Left lung (tissue), 10 donors: Measurements from ENCODE around the gene NR2F1-AS1. TPM values are rescaled to one million over a fixed set of nuclear protein-coding genes. Genes with fewer than 3 reads are reported as not detected.

ENCODE experiments used
- ATAC-seq: fragments of 200-7000 bp; cut with Tn5 transposase; one replicate; pipeline ENCODE4 v1.9.1; 2020; ENCODE audit warnings: moderate library complexity
- DNase-seq, 4 donors: peaks; one replicate each; pipeline ENCODE4 v3.0.0-alpha.2; 2013 to 2020
- H3K27ac ChIP-seq, 2 donors: fragments of 200-600 bp; sonication (generic) in 1 of 2; one replicate each; pipeline versions ENCODE4 v1.5.0 to v1.8.0; 2020 to 2021
- H3K27me3 ChIP-seq, 2 donors: fragments of 200-600 bp; sonication (generic) in 1 of 2; one replicate each; pipeline versions ENCODE4 v1.5.0 to v1.8.0; 2020 to 2021
- H3K36me3 ChIP-seq, 2 donors: fragments of 200-600 bp; sonication (generic) in 1 of 2; one replicate each; pipeline versions ENCODE4 v1.5.0 to v1.8.0; 2020 to 2021
- H3K4me1 ChIP-seq, 2 donors: fragments of 200-600 bp; one replicate each; pipeline ENCODE4 v1.8.0; 2021
- H3K4me3 ChIP-seq, 2 donors: fragments of 200-600 bp; sonication (generic) in 1 of 2; one replicate each; pipeline versions ENCODE4 v1.5.0 to v1.8.0; 2020 to 2021; ENCODE audit warnings: mild to moderate bottlenecking in 1 of 2
- H3K9me3 ChIP-seq, 2 donors: fragments of 200-600 bp; sonication (generic) in 1 of 2; one replicate each; pipeline versions ENCODE4 v1.5.0 to v1.8.0; 2020 to 2021
- CTCF ChIP-seq, 2 donors: fragments of 200-600 bp; sonication (generic) in 1 of 2; IDR thresholded peaks; one replicate each; pipeline versions ENCODE4 v1.5.0 to v1.8.0; 2021; ENCODE audit warnings: antibody characterized with exemption in 2 of 2
- intact Hi-C, 2 donors: fragments of 100-400 bp; cut with DNase I; formaldehyde crosslinking; loops; one replicate each; pipeline versions ENCODE4 v1.11.2 to v1.14.2; 2022
- polyA plus RNA-seq, 6 donors: library from polyadenylated mRNA; unstranded; fragments of 120-200 nt; gene quantifications; one replicate each; pipeline ENCODE4 v1.2.1, GENCODE V29; 2013; ENCODE audit not compliant: insufficient read length in 6 of 6
- total RNA-seq, 2 donors: library from RNA; stranded (reverse); fragmentation: NEBNext Ultra II Directional; extraction: Animal tissue kit (Norgen Biotek cat#: 25700); gene quantifications; one replicate each; pipeline ENCODE4 v1.2.1, GENCODE V29; 2021
- donor health status: DM: no; HTN: yes; CAD: no.
- donor health status: DM: no; HTN: no; CAD: no.

Gene NR2F1-AS1
- total and polyA plus RNA-seq, 8 donors, result 10.5 to 66.3 (median 48.3) TPM

GRCh38 chr5:93576994-93577853 is 3.8 kb downstream of the NR2F1-AS1 start:
- ATAC-seq (no peak), DNase-seq (no peak)
- Histone ChIP-seq H3K27ac (peak overlapping the region; percentile 77 to 92), H3K9me3 (no peaks in the 10 kb centered on the region), H3K4me3 (no peak overlapping the region), H3K27me3 (peaks cover 57 to 97% of the 10 kb centered on the region in 2 donors), H3K36me3 (no peaks in the 10 kb centered on the region), H3K4me1 (peaks cover 11 to 39% of the 10 kb centered on the region in 2 donors)
- no peak for TF ChIP-seq CTCF (IDR thresholded peaks at IDR 0.05)
- intact Hi-C loops, result no loop called here

- ATAC-seq (no peak), DNase-seq (no peak)
- Histone ChIP-seq H3K9me3 (no peaks in the 10 kb centered on the region), H3K27me3 (peaks cover 69 to 100% of the 10 kb centered on the region in 2 donors), H3K36me3 (no peaks in the 10 kb centered on the region), H3K4me3 (no peak overlapping the region), H3K27ac (no peak overlapping the region), H3K4me1 (peaks cover 11 to 43% of the 10 kb centered on the region in 2 donors)
- no peak for TF ChIP-seq CTCF (IDR thresholded peaks at IDR 0.05)
- intact Hi-C loops, result no loop called here
Observed at GRCh38 chr5:93575461-93576414, 5.3 kb downstream of the NR2F1-AS1 start.

- DNase-seq, result no peak
- intact Hi-C loops, result no loop called here
- Histone ChIP-seq H3K36me3 (no peaks in the 10 kb centered on the region), H3K9me3 (no peaks in the 10 kb centered on the region), H3K4me1 (peaks cover 7 to 41% of the 10 kb centered on the region in 2 donors), H3K4me3 (no peak overlapping the region), H3K27ac (peak overlapping the region in 1 of 2 donors; percentile 21), H3K27me3 (peaks cover 71 to 100% of the 10 kb centered on the region in 2 donors)
- no peak for ATAC-seq
- TF ChIP-seq CTCF (IDR thresholded peaks at IDR 0.05), result no peak
Observed at GRCh38 chr5:93574491-93575305, 6.3 kb downstream of the NR2F1-AS1 start.

- peaks cover 71 to 100% of the 10 kb centered on the region in 2 donors for H3K27me3 ChIP-seq
- DNase-seq (no peak), ATAC-seq (no peak)
- intact Hi-C loops, result no loop called here
- no peak overlapping the region for H3K4me3 ChIP-seq
- H3K36me3 ChIP-seq, result no peaks in the 10 kb centered on the region
- no peaks in the 10 kb centered on the region for H3K9me3 ChIP-seq
- peaks cover 0 to 31% of the 10 kb centered on the region in 2 donors for H3K4me1 ChIP-seq
- H3K27ac ChIP-seq, result peak overlapping the region in 1 of 2 donors; percentile 21
- no peak for TF ChIP-seq CTCF (IDR thresholded peaks at IDR 0.05)
Observed at GRCh38 chr5:93573354-93574351, 7.4 kb downstream of the NR2F1-AS1 start.
